SH-SY5Y (cell line): ENCODE results near the gene ACP3.
A peak's percentile ranks its signal among the peaks of the same experiment; 100 is the strongest.

Source experiments
- GATA2 ChIP-seq: IDR thresholded peaks from 2 replicates; pipeline ENCODE4 v1.6.1; 2011; ENCODE audit warnings: mild to moderate bottlenecking, low read depth, low read length
- GATA3 ChIP-seq: IDR thresholded peaks from 2 replicates; pipeline ENCODE4 v1.6.1; 2011; ENCODE audit warnings: low read depth, mild to moderate bottlenecking, low read length, moderate library complexity

The ACP3 gene

GRCh38 chr3:132346841-132347736 is 29.9 kb downstream of the ACP3 start:
- TF ChIP-seq GATA3 (no peak), GATA2 (no peak)

DNA sequence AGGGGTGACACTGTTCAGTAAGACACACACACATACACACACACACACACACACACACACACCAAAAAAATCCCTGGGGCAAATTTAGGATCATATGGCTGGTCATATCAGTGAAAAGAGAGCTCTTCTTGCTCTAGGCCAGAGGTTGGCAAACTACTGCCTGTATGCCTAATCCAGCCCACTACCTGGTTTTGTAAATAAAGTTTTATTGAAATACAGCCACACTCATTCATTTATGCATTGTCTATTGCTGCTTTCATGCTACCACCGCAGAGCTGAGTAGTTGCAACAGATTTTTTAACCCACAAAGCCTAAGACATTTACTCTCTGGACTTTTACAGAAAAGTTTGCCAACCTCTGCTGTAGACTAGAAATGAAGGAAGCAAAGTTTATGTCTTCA is 30.6 kb downstream of the ACP3 start:
- TF ChIP-seq GATA2 (no peak), GATA3 (no peak)

DNA sequence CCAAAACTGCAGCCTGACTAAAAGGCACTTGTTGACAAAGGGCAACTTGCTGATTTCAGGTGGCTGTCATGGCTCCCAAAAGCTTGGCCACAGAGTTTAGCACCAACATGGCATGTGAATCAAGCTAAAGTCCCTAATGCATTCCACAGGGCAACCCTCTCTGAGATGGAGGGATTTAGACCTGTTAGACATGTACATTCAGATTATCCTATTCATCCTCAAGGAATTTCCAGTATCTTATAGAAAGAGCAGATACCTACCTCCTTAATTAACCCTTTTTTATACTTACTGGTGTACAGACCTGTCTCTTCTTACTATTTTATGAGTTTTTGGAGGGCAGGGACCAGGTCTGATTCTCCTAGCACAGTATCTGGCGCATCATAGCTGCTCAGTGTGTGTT is 31.3 kb downstream of the ACP3 start:
- TF ChIP-seq GATA3: no peak

- TF ChIP-seq GATA3 (no peak), GATA2 (no peak)
Measured at GRCh38 chr3:132350814-132351213, 33.6 kb downstream of the ACP3 start.

DNA sequence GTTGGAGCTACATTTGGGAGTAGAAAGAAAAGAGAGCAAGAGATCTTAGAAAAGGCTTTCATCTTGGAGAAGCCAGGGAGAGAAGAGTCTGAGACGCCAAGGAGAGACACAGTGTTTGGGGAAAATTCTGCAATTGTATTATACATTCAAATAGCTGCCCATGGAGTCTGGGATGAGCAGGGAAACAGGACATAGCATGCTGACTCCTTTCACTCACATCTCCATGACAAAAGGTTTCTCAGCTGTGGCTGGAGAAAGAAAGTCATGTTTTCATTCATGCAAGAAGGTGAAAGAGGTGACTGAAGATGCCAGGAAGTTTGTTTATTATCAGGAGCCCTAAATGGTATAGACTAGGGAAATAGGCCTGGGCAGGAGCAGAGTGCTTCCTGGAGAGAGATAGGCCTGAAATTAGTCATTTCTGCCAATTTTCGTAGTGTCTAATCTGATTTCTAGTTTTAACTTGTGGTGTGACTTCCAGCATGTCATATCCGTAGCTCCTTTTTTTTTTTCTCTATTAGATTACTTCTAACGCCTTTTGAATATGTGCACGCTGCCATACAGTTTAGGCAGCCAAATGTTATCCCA is 34.1 kb downstream of the ACP3 start:
- TF ChIP-seq GATA2 (no peak), GATA3 (no peak)

- peak; percentile 74 for TF ChIP-seq GATA2
- peak; percentile 59; the same call in 1 of the 2 replicates for TF ChIP-seq GATA3
Measured at GRCh38 chr3:132352556-132353143, 35.4 kb downstream of the ACP3 start.

GRCh38 chr3:132354916-132355702 is 37.9 kb downstream of the ACP3 start:
- TF ChIP-seq GATA2 (no peak), GATA3 (no peak)

DNA sequence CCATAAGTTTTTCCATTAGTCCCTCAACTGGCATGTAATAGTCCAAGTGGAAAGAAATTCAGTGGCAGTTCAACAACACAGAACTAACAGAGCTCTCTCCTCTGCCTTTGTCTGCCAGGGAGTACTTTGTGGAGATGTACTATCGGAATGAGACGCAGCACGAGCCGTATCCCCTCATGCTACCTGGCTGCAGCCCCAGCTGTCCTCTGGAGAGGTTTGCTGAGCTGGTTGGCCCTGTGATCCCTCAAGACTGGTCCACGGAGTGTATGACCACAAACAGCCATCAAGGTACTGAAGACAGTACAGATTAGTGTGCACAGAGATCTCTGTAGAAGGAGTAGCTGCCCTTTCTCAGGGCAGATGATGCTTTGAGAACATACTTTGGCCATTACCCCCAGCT is 39.4 kb downstream of the ACP3 start:
- TF ChIP-seq GATA3 (no peak), GATA2 (no peak)

DNA sequence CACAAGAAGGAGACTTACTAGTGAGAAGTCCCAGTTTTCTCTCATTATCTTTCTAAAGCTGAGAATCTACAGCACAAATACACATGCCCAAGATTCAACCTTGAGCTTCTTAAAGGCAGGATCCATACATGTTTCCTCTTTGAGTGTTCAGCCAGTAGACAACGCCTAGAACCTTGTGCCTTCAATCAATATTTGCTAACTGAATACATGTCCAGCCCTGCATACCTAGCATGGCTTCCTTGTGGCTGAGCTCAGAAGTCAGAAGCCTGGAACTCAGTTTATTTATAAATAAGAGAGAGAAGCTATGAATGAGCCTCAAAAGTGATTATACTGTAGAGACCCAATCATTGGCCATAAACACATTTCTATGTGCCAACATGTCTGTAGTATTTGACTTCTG is 43.5 kb downstream of the ACP3 start:
- TF ChIP-seq GATA2 (no peak), GATA3 (no peak)

DNA sequence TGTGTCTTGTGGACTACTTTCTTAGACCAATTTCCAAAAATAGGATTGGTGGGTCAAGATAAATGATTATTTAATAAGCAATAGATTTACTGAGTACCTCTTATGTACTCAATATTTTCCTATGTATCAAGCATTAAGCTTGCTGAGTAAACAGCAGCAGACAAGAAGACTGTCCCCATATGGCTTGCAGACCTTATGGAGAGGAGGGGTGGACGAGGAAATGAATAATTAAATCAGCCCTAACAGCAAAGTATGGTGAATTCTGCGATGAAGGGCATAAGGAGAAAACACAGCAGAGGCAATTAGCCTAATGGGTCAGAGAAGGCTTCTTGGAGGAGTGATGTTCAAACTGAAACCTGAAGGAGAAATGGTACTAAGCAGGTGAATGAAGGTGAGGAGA is 45.1 kb downstream of the ACP3 start:
- no peak for TF ChIP-seq GATA2
- no peak for TF ChIP-seq GATA3

DNA sequence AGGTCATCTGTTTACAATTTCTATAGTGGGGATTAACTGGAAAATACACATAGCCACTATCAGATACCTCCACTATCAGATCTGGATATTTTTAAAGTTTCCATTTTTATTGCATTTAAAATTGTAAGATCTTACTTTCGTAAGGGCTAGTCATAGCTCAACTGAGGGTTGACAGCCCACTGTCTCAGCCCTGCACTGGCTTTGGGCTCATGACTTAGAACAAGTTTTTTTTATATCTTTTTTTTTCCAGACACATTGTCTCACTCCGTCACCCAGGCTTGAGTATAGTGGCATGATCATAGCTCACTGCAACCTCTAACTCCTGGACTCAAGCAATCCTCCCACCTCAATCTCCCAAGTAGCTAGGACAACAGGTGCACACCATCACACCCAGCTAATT is 51.3 kb downstream of the ACP3 start:
- no peak for TF ChIP-seq GATA3
- TF ChIP-seq GATA2: no peak

DNA sequence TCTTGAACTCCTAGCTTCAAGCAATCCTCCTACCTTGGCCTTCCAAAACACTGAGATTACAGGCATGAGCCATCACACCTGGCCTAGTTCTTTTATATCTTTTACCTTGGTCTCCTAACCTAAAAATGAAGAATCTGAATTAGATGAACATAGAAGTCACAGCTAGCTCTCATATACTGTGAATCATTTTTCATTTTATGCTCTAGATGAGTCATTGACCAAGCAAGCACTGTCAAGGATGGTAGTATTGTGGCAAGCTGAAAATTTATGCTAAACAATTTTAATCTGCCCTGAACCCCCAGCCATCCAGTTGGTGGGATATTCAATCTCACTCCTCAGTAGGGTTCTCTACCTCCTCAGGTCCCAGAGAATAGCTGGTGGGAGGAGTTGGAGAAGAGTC is 51.8 kb downstream of the ACP3 start:
- TF ChIP-seq GATA2: no peak
- no peak for TF ChIP-seq GATA3

DNA sequence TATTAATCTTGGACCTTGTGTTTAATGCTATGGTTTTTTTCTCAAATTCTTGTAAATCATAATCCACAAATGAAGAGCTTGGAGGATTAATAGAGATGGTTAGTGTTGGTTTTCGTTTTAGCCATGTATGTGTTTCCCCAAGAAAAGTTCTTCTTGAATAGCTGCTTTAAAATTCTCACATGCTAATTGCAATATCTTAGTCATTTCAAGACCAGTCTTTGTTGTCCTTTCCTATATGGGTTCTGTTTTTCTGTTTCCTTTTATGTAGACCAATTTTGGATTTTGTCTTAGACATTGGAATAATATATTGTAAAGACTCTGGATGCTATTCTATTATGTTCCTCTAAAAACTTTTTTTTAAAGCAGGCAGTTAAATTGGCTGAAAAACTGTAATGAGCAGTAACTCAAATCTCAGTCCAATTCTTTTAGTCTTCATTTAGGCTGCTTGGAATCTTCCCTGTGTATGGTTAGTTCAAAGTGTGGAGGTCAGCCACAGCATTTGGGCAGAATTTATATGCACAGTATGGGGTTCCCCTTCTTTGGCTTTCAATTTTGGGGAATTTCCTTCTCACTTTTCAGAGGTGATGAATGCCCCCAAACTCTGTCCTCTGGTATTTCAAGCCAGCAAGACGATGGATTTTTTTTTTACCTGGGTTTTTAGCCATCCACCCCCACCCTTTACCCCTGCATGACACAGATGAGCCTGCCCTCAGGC is 61.0 kb downstream of the ACP3 start:
- TF ChIP-seq GATA2 (no peak), GATA3 (no peak)

DNA sequence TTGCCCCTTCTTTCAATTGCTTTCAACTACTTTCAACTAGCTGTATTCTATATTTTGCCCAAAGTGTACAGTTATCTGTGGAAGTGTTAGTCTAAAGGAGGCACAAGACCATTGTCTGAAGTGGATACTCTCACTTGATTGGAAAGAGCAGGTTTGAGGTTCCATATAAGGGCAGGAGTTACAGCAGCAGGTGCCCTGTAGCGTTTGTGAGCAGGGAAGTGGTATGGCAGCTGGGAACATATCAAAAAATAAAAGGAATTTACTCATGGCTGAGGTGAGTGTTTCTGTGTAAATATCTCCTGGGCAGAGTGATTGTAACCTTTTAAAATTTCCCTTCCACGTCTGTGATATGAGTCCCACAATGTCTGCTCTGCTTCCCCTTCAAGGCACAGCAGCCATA is 61.6 kb downstream of the ACP3 start:
- no peak for TF ChIP-seq GATA2
- no peak for TF ChIP-seq GATA3

DNA sequence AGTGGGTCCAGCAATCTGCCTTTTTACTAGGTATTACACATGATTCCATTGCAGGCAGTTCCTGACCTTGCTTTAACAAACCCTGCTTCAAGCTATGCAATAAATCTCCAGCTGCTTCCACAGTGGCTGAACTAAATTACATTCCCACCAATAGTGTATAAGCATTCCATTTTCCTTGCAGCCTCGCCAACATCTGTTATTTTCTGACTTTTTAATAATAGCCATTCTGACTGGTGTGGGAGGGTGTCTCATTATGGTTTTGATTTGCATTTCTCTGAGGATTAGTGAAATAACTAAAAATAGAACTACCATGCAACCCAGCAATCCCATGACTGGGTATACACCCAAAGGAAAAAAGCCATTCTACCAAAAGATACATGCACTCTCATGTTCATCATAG is 63.7 kb downstream of the ACP3 start:
- TF ChIP-seq GATA3 (no peak), GATA2 (no peak)
